Right renal cortex interstitium (tissue), 3 donors: ENCODE results near the gene YARS1. TPM values are rescaled to one million over a fixed set of nuclear protein-coding genes. Genes with fewer than 3 reads are reported as not detected.

Source experiments
- polyA plus RNA-seq, 3 donors: library from polyadenylated mRNA; unstranded; fragments of 120-200 nt; gene quantifications; one replicate each; pipeline ENCODE4 v1.2.1, GENCODE V29; 2013; ENCODE audit not compliant: insufficient read length in 3 of 3

Gene YARS1
- polyA plus RNA-seq, 3 donors: 63.1 to 64.2 (median 64.0) TPM

Other genes with a start within 250 kb of the YARS1 start
- gene ZBTB8OS, start 166.8 kb downstream of the YARS1 start, polyA plus RNA-seq: 10 to 100 TPM; 38.7 to 48.6 (median 48.0) TPM
- gene RBBP4, start 166.2 kb downstream of the YARS1 start, polyA plus RNA-seq: 100 to 1,000 TPM; 356 to 360 (median 357) TPM
- 1 to 10 TPM in 2 of 3 donors, under 1 TPM in 1; 0.97 to 1.9 (median 1.3) TPM for gene SYNC, start 114.6 kb downstream of the YARS1 start, polyA plus RNA-seq
- 10 to 100 TPM; 30.5 to 33.6 (median 31.0) TPM for gene S100PBP, start 295 bp upstream of the YARS1 start, polyA plus RNA-seq
- 10 to 100 TPM; 45.6 to 60.6 (median 46.6) TPM for gene FNDC5, start 53.6 kb upstream of the YARS1 start, polyA plus RNA-seq
- gene HPCA, start 69.1 kb upstream of the YARS1 start, polyA plus RNA-seq: under 1 TPM; 0.25 to 0.35 (median 0.33) TPM
- gene TMEM54, start 84.0 kb upstream of the YARS1 start, polyA plus RNA-seq: 1 to 10 TPM; 4.4 to 9.9 (median 7.6) TPM
- 10 to 100 TPM; 18.1 to 19.1 (median 18.8) TPM for gene RNF19B, start 147.5 kb upstream of the YARS1 start, polyA plus RNA-seq
- 100 to 1,000 TPM; 198 to 213 (median 208) TPM for gene AK2, start 219.5 kb upstream of the YARS1 start, polyA plus RNA-seq